WTC11 (cell line): Measurements from ENCODE around the gene SYTL2.

Experiments
- CTCF ChIP-seq: fragments of 200-600 bp; IDR thresholded peaks from 2 replicates; pipeline ENCODE4 v1.8.0; 2022; ENCODE audit warnings: antibody characterized with exemption
- ETV6 ChIP-seq: sonication (generic); formaldehyde crosslinking; IDR thresholded peaks from 2 replicates; pipeline ENCODE4 v1.8.1; 2022; ENCODE audit warnings: mild to moderate bottlenecking, missing genetic modification reagents
- JUN ChIP-seq: sonication (generic); formaldehyde crosslinking; IDR thresholded peaks from 2 replicates; pipeline ENCODE4 v1.8.0; 2023; ENCODE audit warnings: mild to moderate bottlenecking, missing genetic modification reagents
- MAX ChIP-seq: sonication (generic); formaldehyde crosslinking; IDR thresholded peaks from 2 replicates; pipeline ENCODE4 v1.8.0; 2022; ENCODE audit warnings: mild to moderate bottlenecking, missing genetic modification reagents
- MLX ChIP-seq: sonication (generic); formaldehyde crosslinking; IDR thresholded peaks from 2 replicates; pipeline ENCODE4 v1.8.1; 2023; ENCODE audit warnings: mild to moderate bottlenecking, missing genetic modification reagents, moderate library complexity
- MXD4 ChIP-seq: fragments of 250-450 bp; sonication (Bioruptor Pico); IDR thresholded peaks from 2 replicates; pipeline ENCODE4 v1.8.0; 2021; ENCODE audit warnings: mild to moderate bottlenecking, moderate library complexity, borderline replicate concordance
- RELA ChIP-seq: sonication (generic); formaldehyde crosslinking; IDR thresholded peaks from 2 replicates; pipeline ENCODE4 v1.8.1; 2022; ENCODE audit warnings: missing genetic modification reagents, mild to moderate bottlenecking, borderline replicate concordance
- RORB ChIP-seq: fragments of 250-450 bp; sonication (Bioruptor Pico); IDR thresholded peaks from 2 replicates; pipeline ENCODE4 v1.9.0; 2021; ENCODE audit warnings: mild to moderate bottlenecking
- SMAD4 ChIP-seq: sonication (generic); formaldehyde crosslinking; IDR thresholded peaks from 2 replicates; pipeline ENCODE4 v1.8.0; 2022; ENCODE audit warnings: mild to moderate bottlenecking, missing genetic modification reagents
- SOX15 ChIP-seq: fragments of 250-450 bp; sonication (Bioruptor Pico); IDR thresholded peaks from 2 replicates; pipeline ENCODE4 v1.9.0; 2021; ENCODE audit warnings: mild to moderate bottlenecking
- USF1 ChIP-seq: sonication (generic); formaldehyde crosslinking; IDR thresholded peaks from 2 replicates; pipeline ENCODE4 v1.8.0; 2022; ENCODE audit warnings: mild to moderate bottlenecking, missing genetic modification reagents
- ZBTB43 ChIP-seq: sonication (generic); formaldehyde crosslinking; IDR thresholded peaks from 2 replicates; pipeline ENCODE4 v1.8.1; 2023; ENCODE audit warnings: mild to moderate bottlenecking, missing genetic modification reagents
- ZNF121 ChIP-seq: sonication (generic); formaldehyde crosslinking; IDR thresholded peaks from 2 replicates; pipeline ENCODE4 v1.8.0; 2023; ENCODE audit warnings: missing genetic modification reagents
- ZNF425 ChIP-seq: fragments of 250-450 bp; sonication (Bioruptor Pico); conservative IDR thresholded peaks from 2 replicates; pipeline ENCODE4 v1.9.0; 2021; ENCODE audit warnings: mild to moderate bottlenecking

- TF ChIP-seq MLX (CRISPR knock-in tag) = no peak
- TF ChIP-seq ZNF121 (CRISPR knock-in tag) = no peak
- TF ChIP-seq MAX (CRISPR knock-in tag) = no peak
- no peak for TF ChIP-seq CTCF
- TF ChIP-seq RORB = no peak
- no peak for TF ChIP-seq ZBTB43 (CRISPR knock-in tag)
- TF ChIP-seq ETV6 (CRISPR knock-in tag) = no peak
- TF ChIP-seq JUN (CRISPR knock-in tag) = no peak
- TF ChIP-seq RELA = no peak
- TF ChIP-seq MXD4 (CRISPR knock-in tag) = no peak
- TF ChIP-seq SOX15 (CRISPR knock-in tag) = no peak
- TF ChIP-seq SMAD4 (CRISPR knock-in tag) = no peak
- TF ChIP-seq ZNF425 (CRISPR knock-in tag) = no peak
- no peak for TF ChIP-seq USF1 (CRISPR knock-in tag)
Observed at GRCh38 chr11:85844439-85845123, 33.6 kb upstream of the SYTL2 start.
